HEK293 (cell line): ENCODE data around the gene TMEM37.
A peak's percentile ranks its signal among the peaks of the same experiment; 100 is the strongest.

Source experiments
- CTCF ChIA-PET: fragments of 350-600 bp; formaldehyde crosslinking; extraction: SDS; loops from one replicate; lab custom pipeline; 2021; ENCODE audit warnings: antibody characterized with exemption; lab: Yijun Ruan, JAX
- POLR2A ChIA-PET: fragments of 300-600 bp; formaldehyde crosslinking; extraction: SDS; loops from one replicate; lab custom pipeline; 2020; ENCODE audit warnings: antibody characterized with exemption, inconsistent platforms; lab: Yijun Ruan, JAX
- H3K27ac ChIP-seq: fragments of 200-500 bp; sonication (Bioruptor generic); 2 replicates; pipeline ENCODE4 v1.5.1; 2014; ENCODE audit warnings: low read depth, low read length, control low read depth, inconsistent platforms; ENCODE audit errors: extremely low read depth
- H3K36me3 ChIP-seq, 2 experiments: fragments of 200-500 bp in 1 of 2; sonication (Bioruptor generic) in 1 of 2; 1 replicate in 1 of 2; 2 replicates in 1 of 2; pipeline ENCODE4 v1.5.1; 2014 to 2017; ENCODE audit warnings: inconsistent platforms in 2 of 2, low read length in 2 of 2; ENCODE audit not compliant: control insufficient read depth in 2 of 2, insufficient read depth in 1 of 2
- H3K4me1 ChIP-seq: fragments of 200-500 bp; sonication (Bioruptor generic); 2 replicates; pipeline ENCODE4 v1.5.1; 2014; ENCODE audit warnings: mild to moderate bottlenecking, low read length, inconsistent platforms; ENCODE audit not compliant: control insufficient read depth, insufficient read depth
- H3K4me3 ChIP-seq: 2 replicates; pipeline ENCODE4 v1.5.1; 2011; ENCODE audit warnings: low read depth, mild to moderate bottlenecking, control low read depth, low read length, moderate library complexity
- H3K9me3 ChIP-seq: fragments of 200-500 bp; sonication (Bioruptor generic); 2 replicates; pipeline ENCODE4 v1.5.1; 2014; ENCODE audit warnings: low read depth, low read length, inconsistent platforms; ENCODE audit not compliant: control insufficient read depth, insufficient read depth
- AEBP2 ChIP-seq: fragments of 450-650 bp; formaldehyde crosslinking; IDR thresholded peaks from 2 replicates; pipeline ENCODE4 v1.5.1; 2016; ENCODE audit warnings: missing biosample characterization, missing genetic modification characterization, borderline replicate concordance
- EGR2 ChIP-seq: fragments of 450-650 bp; formaldehyde crosslinking; IDR thresholded peaks from 2 replicates; pipeline ENCODE4 v1.5.1; 2016; ENCODE audit warnings: low read depth, missing biosample characterization, missing genetic modification characterization
- GLI4 ChIP-seq: fragments of 450-650 bp; formaldehyde crosslinking; IDR thresholded peaks from 2 replicates; pipeline ENCODE4 v1.5.1; 2016; ENCODE audit warnings: missing biosample characterization, missing genetic modification characterization
- SCRT1 ChIP-seq: fragments of 450-650 bp; formaldehyde crosslinking; IDR thresholded peaks from 2 replicates; pipeline ENCODE4 v1.5.1; 2016; ENCODE audit warnings: missing biosample characterization, missing genetic modification characterization, borderline replicate concordance
- ZEB2 ChIP-seq: fragments of 450-650 bp; formaldehyde crosslinking; IDR thresholded peaks from 2 replicates; pipeline ENCODE4 v1.5.1; 2016; ENCODE audit warnings: missing biosample characterization, missing genetic modification characterization
- ZFHX2 ChIP-seq: fragments of 450-650 bp; formaldehyde crosslinking; conservative IDR thresholded peaks from 2 replicates; pipeline ENCODE4 v1.5.1; 2016; ENCODE audit warnings: missing biosample characterization, missing genetic modification characterization
- ZIC2 ChIP-seq: fragments of 450-650 bp; formaldehyde crosslinking; IDR thresholded peaks from 2 replicates; pipeline ENCODE4 v1.5.1; 2016; ENCODE audit warnings: missing biosample characterization, missing genetic modification characterization
- ZNF138 ChIP-seq: fragments of 450-650 bp; formaldehyde crosslinking; IDR thresholded peaks from 2 replicates; pipeline ENCODE4 v1.5.1; 2016; ENCODE audit warnings: missing biosample characterization, missing genetic modification characterization, borderline replicate concordance
- ZNF146 ChIP-seq: fragments of 450-650 bp; formaldehyde crosslinking; IDR thresholded peaks from 2 replicates; pipeline ENCODE4 v1.5.1; 2016; ENCODE audit warnings: missing biosample characterization, missing genetic modification characterization
- ZNF214 ChIP-seq: fragments of 450-650 bp; formaldehyde crosslinking; IDR thresholded peaks from 2 replicates; pipeline ENCODE4 v1.5.1; 2017; ENCODE audit warnings: missing biosample characterization, mild to moderate bottlenecking, missing genetic modification characterization, borderline replicate concordance
- ZNF239 ChIP-seq: fragments of 450-650 bp; formaldehyde crosslinking; IDR thresholded peaks from 2 replicates; pipeline ENCODE4 v1.5.1; 2016; ENCODE audit warnings: missing biosample characterization, missing genetic modification characterization
- ZNF266 ChIP-seq: fragments of 450-650 bp; formaldehyde crosslinking; IDR thresholded peaks from 2 replicates; pipeline ENCODE4 v1.5.1; 2016; ENCODE audit warnings: missing biosample characterization, missing genetic modification characterization, low read depth
- ZNF311 ChIP-seq: fragments of 450-650 bp; formaldehyde crosslinking; IDR thresholded peaks from 2 replicates; pipeline ENCODE4 v1.5.1; 2017; ENCODE audit warnings: missing biosample characterization, missing genetic modification characterization, borderline replicate concordance
- ZNF404 ChIP-seq: fragments of 450-650 bp; formaldehyde crosslinking; IDR thresholded peaks from 2 replicates; pipeline ENCODE4 v1.5.1; 2017; ENCODE audit warnings: missing biosample characterization, missing genetic modification characterization
- ZNF449 ChIP-seq: fragments of 450-650 bp; formaldehyde crosslinking; IDR thresholded peaks from 2 replicates; pipeline ENCODE4 v1.5.1; 2017; ENCODE audit warnings: missing biosample characterization, mild to moderate bottlenecking, missing genetic modification characterization, moderate library complexity
- ZNF501 ChIP-seq: fragments of 450-650 bp; formaldehyde crosslinking; IDR thresholded peaks from 2 replicates; pipeline ENCODE4 v1.5.1; 2016; ENCODE audit warnings: missing biosample characterization, missing genetic modification characterization
- ZNF571 ChIP-seq: fragments of 450-650 bp; formaldehyde crosslinking; IDR thresholded peaks from 2 replicates; pipeline ENCODE4 v1.5.0; 2017; ENCODE audit warnings: missing biosample characterization, missing genetic modification characterization
- ZNF624 ChIP-seq: fragments of 450-650 bp; formaldehyde crosslinking; IDR thresholded peaks from 2 replicates; pipeline ENCODE4 v1.5.1; 2017; ENCODE audit warnings: missing biosample characterization, missing genetic modification characterization
- ZNF670 ChIP-seq: fragments of 450-650 bp; formaldehyde crosslinking; IDR thresholded peaks from 2 replicates; pipeline ENCODE4 v1.5.1; 2016; ENCODE audit warnings: missing biosample characterization, missing genetic modification characterization, low read depth

Gene TMEM37

DNA sequence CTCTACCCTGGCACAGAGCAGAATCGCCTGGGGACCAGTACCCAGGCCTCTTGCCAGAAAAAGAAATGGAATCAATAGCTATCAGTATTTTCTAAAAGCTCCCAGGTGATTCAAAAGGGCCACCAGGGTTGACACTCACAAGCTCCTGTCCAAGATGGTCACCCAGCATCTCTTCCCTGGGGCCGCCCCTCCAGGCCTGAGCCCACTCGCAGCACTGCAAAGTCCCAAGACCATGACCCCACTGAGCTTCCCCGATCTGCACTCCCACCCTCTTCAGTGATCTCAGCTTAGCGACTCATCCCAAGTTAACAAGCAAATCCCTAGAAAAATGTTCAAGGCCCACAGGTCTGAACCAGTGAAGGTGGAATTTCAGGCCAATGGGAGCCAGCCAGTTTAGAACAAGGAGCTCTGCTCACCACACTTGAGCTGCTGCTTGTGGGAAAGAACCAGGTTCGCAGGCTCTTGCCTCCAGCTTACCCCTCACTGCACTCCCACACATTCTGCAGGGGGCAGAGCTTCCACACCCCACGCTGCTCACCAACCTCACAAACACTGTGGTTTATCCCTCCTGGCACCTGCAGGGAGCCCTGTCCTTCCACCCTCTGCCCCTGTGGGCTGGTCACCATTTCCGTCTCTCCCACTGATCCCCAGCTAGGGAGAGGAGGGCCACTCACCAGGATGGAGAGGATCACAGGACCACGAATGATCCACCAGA lies 19.8 kb downstream of the TMEM37 start:
- H3K4me3 ChIP-seq, result no peak overlapping the region
- H3K9me3 ChIP-seq, result no peaks in the 10 kb centered on the region
- no peak for TF ChIP-seq ZNF146
- no peak for TF ChIP-seq SCRT1 (tag by site-specific recombination)
- peak; percentile 40; the same call in 1 of the 2 replicates for TF ChIP-seq EGR2 (tag by site-specific recombination)
- TF ChIP-seq ZIC2 (tag by site-specific recombination), result peak; percentile 47; the same call in 1 of the 2 replicates
- peak; percentile 54; the same call in 1 of the 2 replicates for TF ChIP-seq ZFHX2
- TF ChIP-seq ZNF571 (tag by site-specific recombination), result no peak
- no peaks in the 10 kb centered on the region for H3K4me1 ChIP-seq
- no peaks in the 10 kb centered on the region for H3K36me3 ChIP-seq
- ChIA-PET CTCF (interaction anchor here (0.6 to 2.2 kb wide), 4 partner anchors 25 to 570 kb away, joined by 3 to 7 read pairs (median 3); no protein-coding TSS in a partner anchor), POLR2A (no interaction called here)
- no peak overlapping the region for H3K27ac ChIP-seq

- no peaks in the 10 kb centered on the region for H3K36me3 ChIP-seq
- H3K4me3 ChIP-seq, result no peak overlapping the region
- ChIA-PET POLR2A (no interaction called here), CTCF (interaction anchor here (0.6 to 1.0 kb wide), 2 partner anchors 18 to 23 kb away, joined by 3 to 4 read pairs; no protein-coding TSS in a partner anchor)
- no peak overlapping the region for H3K27ac ChIP-seq
- H3K4me1 ChIP-seq, result no peaks in the 10 kb centered on the region
- no peak for TF ChIP-seq ZNF501
- no peak for TF ChIP-seq GLI4 (tag by site-specific recombination)
- no peak for TF ChIP-seq ZNF624
- no peak for TF ChIP-seq ZNF449
- no peak for TF ChIP-seq ZNF138 (tag by site-specific recombination)
- no peak for TF ChIP-seq ZNF404 (tag by site-specific recombination)
- TF ChIP-seq ZNF239 (tag by site-specific recombination), result no peak
- no peak for TF ChIP-seq AEBP2 (tag by site-specific recombination)
- no peak for TF ChIP-seq ZNF266
- H3K9me3 ChIP-seq, result no peaks in the 10 kb centered on the region
Measured at GRCh38 chr2:119453972-119454593, 22.4 kb downstream of the TMEM37 start.

- Histone ChIP-seq H3K36me3 (no peaks in the 10 kb centered on the region), H3K4me3 (no peak overlapping the region), H3K9me3 (no peaks in the 10 kb centered on the region), H3K4me1 (no peaks in the 10 kb centered on the region), H3K27ac (no peak overlapping the region)
- CTCF ChIA-PET, result interaction anchor here (0.6 to 1.2 kb wide), 4 partner anchors 17 to 22 kb away, joined by 3 to 4 read pairs (median 4); no protein-coding TSS in a partner anchor
- POLR2A ChIA-PET, result no interaction called here
- TF ChIP-seq ZNF214 (tag by site-specific recombination) (no peak), ZNF311 (tag by site-specific recombination) (no peak), ZEB2 (tag by site-specific recombination) (no peak), ZNF670 (tag by site-specific recombination) (no peak)
- TF ChIP-seq, all 188 proteins: peak for 0
Measured at GRCh38 chr2:119455066-119455718, 23.5 kb downstream of the TMEM37 start.
